ENCODE data around the gene ZNF722. TPM values are rescaled to one million over a fixed set of nuclear protein-coding genes. Genes with fewer than 3 reads are reported as not detected.

Gene ZNF722
- total RNA-seq, 1 donor from 2014 or later = not detected

GRCh38 chr7:64045301-64046040, 46.8 kb downstream of the ZNF722 start, which contains the start of gene ZNF727:
Gene ZNF727, plus strand, starts transcription at chr7:64045434. Its CDS starts 188 bp downstream, at chr7:64045622.
- no peak for TF ChIP-seq CTCF (IDR thresholded peaks at IDR 0.05)
- Histone ChIP-seq H3K4me1 (no peaks in the 10 kb centered on the region), H3K36me3 (no peaks in the 10 kb centered on the region), H3K27me3 (no peaks in the 10 kb centered on the region), H3K4me3 (peak within 1 kb of the TSS; percentile 42 to 80), H3K27ac (peak within 1 kb of the TSS; percentile 40 to 80), H3K9me3 (peaks cover 0 to 9% of the 10 kb centered on the region in 2 donors)
- intact Hi-C loops (cut with DNase I) = no loop called here
- peak in 1 of 2 donors; percentile 44 for DNase-seq (ENCODE audit: low spot score in 2 of 2)

GRCh38 chr7:64046041-64046389, 47.4 kb downstream of the ZNF722 start:
- Histone ChIP-seq H3K36me3 (no peaks in the 10 kb centered on the region), H3K27me3 (no peaks in the 10 kb centered on the region), H3K27ac (peak overlapping the region in 1 of 2 donors; percentile 80), H3K9me3 (peaks cover 0 to 7% of the 10 kb centered on the region in 2 donors), H3K4me3 (peak overlapping the region; percentile 42 to 80), H3K4me1 (no peaks in the 10 kb centered on the region)
- no peak for TF ChIP-seq CTCF (IDR thresholded peaks at IDR 0.05)
- DNase-seq (ENCODE audit: low spot score in 2 of 2) = no peak
- intact Hi-C loops (cut with DNase I) = no loop called here

Other genes starting within 250 kb of the ZNF722 start
- gene ZNF727, start 46.6 kb downstream of the ZNF722 start, total RNA-seq = not detected
- not detected for gene ZNF735, start 208.4 kb downstream of the ZNF722 start, total RNA-seq
- gene ZNF679, start 229.6 kb downstream of the ZNF722 start, total RNA-seq = not detected